ENCODE measurements around the gene NLN.

GRCh38 chr5:65774346-65774745, 52.3 kb downstream of the NLN start:
- TF ChIP-seq CTCF (IDR thresholded peaks at IDR 0.05 in 4 of 5, conservative IDR thresholded peaks at IDR 0.05 in 1 of 5) (no peak), POLR2A (IDR thresholded peaks at IDR 0.05) (no peak)

All from gastrocnemius medialis (tissue), 4 donors.